GM21423 (cell line): ENCODE results near the gene SMARCC1.

Experiments
- ATAC-seq: cut with Tn5 transposase; IDR thresholded peaks from one replicate; pipeline ENCODE4 v1.9.1; 2021; ENCODE audit warnings: mild to moderate bottlenecking, moderate library complexity; ENCODE audit not compliant: unreplicated experiment

Gene SMARCC1

GRCh38 chr3:47592066-47592795 is 189.5 kb downstream of the SMARCC1 start:
- no peak for ATAC-seq

- ATAC-seq: no peak
Measured at GRCh38 chr3:47590216-47590615, 191.5 kb downstream of the SMARCC1 start.

GRCh38 chr3:47588587-47588986 is 193.1 kb downstream of the SMARCC1 start:
- ATAC-seq: no peak

- no peak for ATAC-seq
Measured at GRCh38 chr3:47588053-47588452, 193.6 kb downstream of the SMARCC1 start.

- no peak for ATAC-seq
Measured at GRCh38 chr3:47586746-47587145, 194.9 kb downstream of the SMARCC1 start.

- no peak for ATAC-seq
Measured at GRCh38 chr3:47583320-47584075, 198.2 kb downstream of the SMARCC1 start.

- ATAC-seq: no peak
Measured at GRCh38 chr3:47581835-47582234, 199.9 kb downstream of the SMARCC1 start.

GRCh38 chr3:47581422-47581821 is 200.3 kb downstream of the SMARCC1 start:
- no peak for ATAC-seq

- no peak for ATAC-seq
Measured at GRCh38 chr3:47580481-47580880, 201.2 kb downstream of the SMARCC1 start.

- ATAC-seq: no peak
Measured at GRCh38 chr3:47579875-47580274, 201.8 kb downstream of the SMARCC1 start.

GRCh38 chr3:47578691-47579632 is 202.7 kb downstream of the SMARCC1 start, which contains the start of gene CSPG5:
Gene CSPG5, minus strand, starts transcription at chr3:47578865. Its CDS starts 172 bp downstream, at chr3:47578693.
- no peak for ATAC-seq

GRCh38 chr3:47578119-47578632 is 203.5 kb downstream of the SMARCC1 start:
- no peak for ATAC-seq

GRCh38 chr3:47577583-47578118 is 204.0 kb downstream of the SMARCC1 start:
- no peak for ATAC-seq

GRCh38 chr3:47573190-47574172 is 208.2 kb downstream of the SMARCC1 start:
- no peak for ATAC-seq

GRCh38 chr3:47571391-47572175 is 210.1 kb downstream of the SMARCC1 start:
- ATAC-seq: no peak

GRCh38 chr3:47568901-47569300 is 212.8 kb downstream of the SMARCC1 start:
- no peak for ATAC-seq

- ATAC-seq: no peak
Measured at GRCh38 chr3:47567149-47567548, 214.5 kb downstream of the SMARCC1 start.

- no peak for ATAC-seq
Measured at GRCh38 chr3:47566667-47567066, 215.0 kb downstream of the SMARCC1 start.
